DND-41 (cell line): Measurements from ENCODE around the gene SIRT2.

ENCODE experiments used
- ATAC-seq: fragments of 200-7000 bp; cut with Tn5 transposase; 3 replicates; pipeline ENCODE4 v1.9.1; 2021; ENCODE audit warnings: low read depth; ENCODE audit not compliant: insufficient read depth
- DNase-seq: peaks from one replicate; pipeline ENCODE4 v3.0.0-alpha.2; 2020
- H2AFZ ChIP-seq: 2 replicates; pipeline ENCODE4 v1.6.0; 2012; ENCODE audit warnings: low read depth, low read length
- H3K27ac ChIP-seq: 2 replicates; pipeline ENCODE4 v1.5.1; 2012; ENCODE audit warnings: low read length, inconsistent platforms
- H3K27me3 ChIP-seq: fragments of 200-600 bp; sonication (generic); 2 replicates; pipeline ENCODE4 v1.6.0; 2012; ENCODE audit warnings: low read length, mild to moderate bottlenecking, inconsistent platforms; ENCODE audit not compliant: insufficient read depth, poor library complexity
- H3K36me3 ChIP-seq: 2 replicates; pipeline ENCODE4 v1.5.1; 2012; ENCODE audit warnings: low read length, inconsistent platforms; ENCODE audit not compliant: insufficient read depth
- H3K4me1 ChIP-seq: 2 replicates; pipeline ENCODE4 v1.5.1; 2012; ENCODE audit warnings: mild to moderate bottlenecking, low read length; ENCODE audit not compliant: insufficient read depth
- H3K4me2 ChIP-seq: 2 replicates; pipeline ENCODE4 v1.6.0; 2012; ENCODE audit warnings: mild to moderate bottlenecking, moderate library complexity, low read length, inconsistent platforms; ENCODE audit not compliant: insufficient read depth
- H3K4me3 ChIP-seq, 2 experiments: fragments of 200-600 bp in 1 of 2; shearing (Covaris generic) in 1 of 2; 2 replicates each; pipeline ENCODE4 v1.5.1; 2012 to 2016; ENCODE audit warnings: inconsistent platforms in 2 of 2, low read length in 2 of 2, mild to moderate bottlenecking in 2 of 2, low read depth in 1 of 2, moderate library complexity in 1 of 2
- H3K79me2 ChIP-seq: 2 replicates; pipeline ENCODE4 v1.6.0; 2012; ENCODE audit warnings: low read length, inconsistent platforms; ENCODE audit not compliant: insufficient read depth
- H3K9ac ChIP-seq: 2 replicates; pipeline ENCODE4 v1.6.0; 2012; ENCODE audit warnings: low read depth, mild to moderate bottlenecking, inconsistent platforms, low read length, moderate library complexity
- H3K9me3 ChIP-seq: 2 replicates; pipeline ENCODE4 v1.5.1; 2012; ENCODE audit warnings: low read length, moderate library complexity, mild to moderate bottlenecking, inconsistent platforms; ENCODE audit not compliant: insufficient read depth, severe bottlenecking
- H4K20me1 ChIP-seq: 2 replicates; pipeline ENCODE4 v1.6.0; 2012; ENCODE audit warnings: low read length; ENCODE audit not compliant: insufficient read depth
- CTCF ChIP-seq: IDR thresholded peaks from 2 replicates; pipeline ENCODE4 v1.5.1; 2012; ENCODE audit warnings: borderline replicate concordance, low read length, moderate library complexity, mild to moderate bottlenecking; ENCODE audit not compliant: poor library complexity, severe bottlenecking; ENCODE audit errors: extremely low read depth
- EZH2 ChIP-seq: IDR thresholded peaks from 3 replicates; pipeline ENCODE4 v1.6.1; 2012; ENCODE audit warnings: borderline replicate concordance, low read depth, mild to moderate bottlenecking, moderate library complexity, low read length, inconsistent platforms; ENCODE audit not compliant: severe bottlenecking

Gene SIRT2

GRCh38 chr19:38892841-38893240, 6.6 kb downstream of the SIRT2 start:
- H3K4me2 ChIP-seq: no peak overlapping the region
- H3K9ac ChIP-seq: no peak overlapping the region
- no peak for DNase-seq
- TF ChIP-seq EZH2 (no peak), CTCF (no peak)
- H3K9me3 ChIP-seq: no peaks in the 10 kb centered on the region
- peaks cover 3% of the 10 kb centered on the region; the same call in 1 of the 2 replicates for H3K4me1 ChIP-seq
- peaks cover under 1% of the 10 kb centered on the region; the same call in 1 of the 2 replicates for H4K20me1 ChIP-seq
- H3K36me3 ChIP-seq: peaks cover 24% of the 10 kb centered on the region
- no peak overlapping the region for H3K27ac ChIP-seq
- H3K4me3 ChIP-seq: no peak overlapping the region
- no peak for ATAC-seq
- peaks cover 9% of the 10 kb centered on the region for H3K79me2 ChIP-seq
- no peaks in the 10 kb centered on the region for H3K27me3 ChIP-seq
- H2AFZ ChIP-seq: no peak overlapping the region

GRCh38 chr19:38891771-38892170, 7.6 kb downstream of the SIRT2 start:
- peaks cover 2% of the 10 kb centered on the region; the same call in 1 of the 2 replicates for H3K79me2 ChIP-seq
- H3K27me3 ChIP-seq: no peaks in the 10 kb centered on the region
- no peak for ATAC-seq

GRCh38 chr19:38890686-38891085, 8.7 kb downstream of the SIRT2 start:
- Histone ChIP-seq H3K4me2 (no peak overlapping the region), H3K9ac (no peak overlapping the region), H3K9me3 (no peaks in the 10 kb centered on the region), H3K27me3 (no peaks in the 10 kb centered on the region), H3K36me3 (peaks cover 29% of the 10 kb centered on the region), H2AFZ (no peak overlapping the region), H3K4me3 (no peak overlapping the region), H4K20me1 (no peaks in the 10 kb centered on the region), H3K27ac (no peak overlapping the region), H3K79me2 (no peaks in the 10 kb centered on the region), H3K4me1 (no peaks in the 10 kb centered on the region)
- TF ChIP-seq EZH2 (no peak), CTCF (no peak)
- DNase-seq (no peak), ATAC-seq (no peak)

More at GRCh38 chr19:38891771-38892170, 7.6 kb downstream of the SIRT2 start:
- no peak overlapping the region for H3K9ac ChIP-seq
- no peak overlapping the region for H3K27ac ChIP-seq
- H3K9me3 ChIP-seq: no peaks in the 10 kb centered on the region
- TF ChIP-seq CTCF (no peak), EZH2 (no peak)
- H2AFZ ChIP-seq: no peak overlapping the region
- no peak for DNase-seq
- no peak overlapping the region for H3K4me3 ChIP-seq
- peaks cover 29% of the 10 kb centered on the region for H3K36me3 ChIP-seq
- no peaks in the 10 kb centered on the region for H3K4me1 ChIP-seq
- H4K20me1 ChIP-seq: no peaks in the 10 kb centered on the region
- H3K4me2 ChIP-seq: no peak overlapping the region

GRCh38 chr19:38889803-38890202, 9.6 kb downstream of the SIRT2 start:
- H3K27ac ChIP-seq: no peak overlapping the region
- no peak for ATAC-seq
- peaks cover 29% of the 10 kb centered on the region for H3K36me3 ChIP-seq
- H3K27me3 ChIP-seq: no peaks in the 10 kb centered on the region
- H3K9me3 ChIP-seq: no peaks in the 10 kb centered on the region
- no peak overlapping the region for H3K4me2 ChIP-seq
- no peak for DNase-seq
- H2AFZ ChIP-seq: no peak overlapping the region
- no peak overlapping the region for H3K4me3 ChIP-seq
- H3K79me2 ChIP-seq: no peaks in the 10 kb centered on the region
- no peaks in the 10 kb centered on the region for H3K4me1 ChIP-seq
- no peak for TF ChIP-seq CTCF
- TF ChIP-seq EZH2: no peak
- H4K20me1 ChIP-seq: no peaks in the 10 kb centered on the region
- no peak overlapping the region for H3K9ac ChIP-seq
